HepG2 (cell line): ENCODE results near the gene SPTBN4. TPM values are rescaled to one million over a fixed set of nuclear protein-coding genes. Genes with fewer than 3 reads are reported as not detected.

Experiments
- CREB1 ChIP-seq, 2 experiments: fragments of 450-650 bp in 1 of 2; IDR thresholded peaks; 2 replicates each; pipeline ENCODE4 v1.6.1; 2016 to 2017; ENCODE audit warnings: control low read depth in 1 of 2, mild to moderate bottlenecking in 1 of 2, missing compliant biosample characterization in 1 of 2, missing genetic modification characterization in 1 of 2
- ETV6 ChIP-seq: sonication (generic); formaldehyde crosslinking; conservative IDR thresholded peaks from 2 replicates; pipeline ENCODE4 v1.4.0; 2020; ENCODE audit warnings: missing genetic modification reagents
- GPN1 ChIP-seq: sonication (generic); formaldehyde crosslinking; IDR thresholded peaks from 2 replicates; pipeline ENCODE4 v1.5.1; 2020; ENCODE audit warnings: missing genetic modification reagents, borderline replicate concordance
- HOXA3 ChIP-seq: sonication (generic); formaldehyde crosslinking; IDR thresholded peaks from 2 replicates; pipeline ENCODE4 v1.5.0; 2020; ENCODE audit warnings: missing genetic modification reagents
- MEIS2 ChIP-seq: sonication (generic); formaldehyde crosslinking; IDR thresholded peaks from 2 replicates; pipeline ENCODE4 v1.9.0; 2021; ENCODE audit warnings: mild to moderate bottlenecking, missing genetic modification reagents
- POLR2A ChIP-seq, 2 experiments: IDR thresholded peaks; 2 replicates each; pipeline ENCODE4 v1.6.1; 2011; ENCODE audit warnings: low read depth in 2 of 2, low read length in 2 of 2, mild to moderate bottlenecking in 1 of 2, moderate library complexity in 1 of 2; ENCODE audit not compliant: insufficient read depth in 1 of 2
- POLR2AphosphoS5 ChIP-seq: IDR thresholded peaks from 2 replicates; pipeline ENCODE4 v1.6.1; 2012; ENCODE audit warnings: low read depth, low read length
- POLR2G ChIP-seq: fragments of 200-400 bp; formaldehyde crosslinking; IDR thresholded peaks from 2 replicates; pipeline ENCODE4 v1.6.1; 2018; ENCODE audit warnings: mild to moderate bottlenecking, low read depth, low read length, moderate library complexity
- PRMT3 ChIP-seq: sonication (generic); formaldehyde crosslinking; IDR thresholded peaks from 2 replicates; pipeline ENCODE4 v1.8.1; 2022; ENCODE audit warnings: low read depth, mild to moderate bottlenecking, moderate library complexity, missing genetic modification reagents, borderline replicate concordance
- SMAD3 ChIP-seq: sonication (generic); formaldehyde crosslinking; IDR thresholded peaks from 2 replicates; pipeline ENCODE4 v1.4.0; 2020; ENCODE audit warnings: missing genetic modification reagents
- ZBTB7A ChIP-seq: sonication (generic); formaldehyde crosslinking; IDR thresholded peaks from 2 replicates; pipeline ENCODE4 v1.8.0; 2022; ENCODE audit warnings: mild to moderate bottlenecking, missing genetic modification reagents
- ZFYVE20 ChIP-seq: sonication (generic); formaldehyde crosslinking; IDR thresholded peaks from 2 replicates; pipeline ENCODE4 v1.8.0; 2023; ENCODE audit warnings: low read depth, mild to moderate bottlenecking, moderate library complexity, missing genetic modification reagents, borderline replicate concordance
- ZNF230 ChIP-seq: sonication (generic); formaldehyde crosslinking; IDR thresholded peaks from 2 replicates; pipeline ENCODE4 v1.4.0; 2020; ENCODE audit warnings: mild to moderate bottlenecking, missing genetic modification reagents
- ZNF549 ChIP-seq: sonication (generic); formaldehyde crosslinking; IDR thresholded peaks from 2 replicates; pipeline ENCODE4 v1.5.0; 2020; ENCODE audit warnings: missing genetic modification reagents
- ZNF629 ChIP-seq: sonication (generic); formaldehyde crosslinking; conservative IDR thresholded peaks from 2 replicates; pipeline ENCODE4 v1.5.0; 2020; ENCODE audit warnings: missing genetic modification reagents
- polyA plus RNA-seq, 8 experiments: library from polyadenylated mRNA; depleted of rRNA in 3 of 8; stranded (reverse) in 7 of 8; unstranded in 1 of 8; fragments of >200 nt; fragmentation: Illumina TruSeq in 4 of 8; extraction: Trizol in 4 of 8; gene quantifications; 2 replicates each; pipeline versions ENCODE4 v1.2.1 to v1.2.3, GENCODE V29; 2011 to 2016; ENCODE audit warnings: low read depth in 4 of 8, missing spikeins in 1 of 8, mixed read lengths in 1 of 8; ENCODE audit not compliant: insufficient read depth in 1 of 8
- total RNA-seq, 5 experiments: library from RNA; depleted of rRNA; stranded (reverse); fragments of >200 nt; fragmentation: Illumina TruSeq; extraction: Trizol; gene quantifications; 2 replicates each; pipeline ENCODE4 v1.2.3, GENCODE V29; 2016; ENCODE audit warnings: low read depth in 1 of 5
- TF ChIP-seq, protein P1 (sequence below): sonication (generic); formaldehyde crosslinking; IDR thresholded peaks from 2 replicates; pipeline ENCODE4 v1.5.0; 2020; ENCODE audit warnings: mild to moderate bottlenecking, missing genetic modification reagents, borderline replicate concordance
- TF ChIP-seq, protein P2 (sequence below): sonication (generic); formaldehyde crosslinking; IDR thresholded peaks from 2 replicates; pipeline ENCODE4 v1.4.0; 2020; ENCODE audit warnings: missing genetic modification reagents
- TF ChIP-seq, protein P3 (sequence below): sonication (generic); formaldehyde crosslinking; IDR thresholded peaks from 2 replicates; pipeline ENCODE4 v1.4.0; 2020; ENCODE audit warnings: mild to moderate bottlenecking, low read depth, missing genetic modification reagents
- TF ChIP-seq, protein P4 (sequence below): IDR thresholded peaks from 2 replicates; pipeline ENCODE4 v1.6.1; 2016; ENCODE audit warnings: missing genetic modification reagents, missing compliant biosample characterization
- TF ChIP-seq, protein P5 (sequence below): sonication (generic); formaldehyde crosslinking; IDR thresholded peaks from 2 replicates; pipeline ENCODE4 v1.9.0; 2021; ENCODE audit warnings: missing genetic modification reagents, mild to moderate bottlenecking, borderline replicate concordance

The SPTBN4 gene
- total and polyA plus RNA-seq, 2 of the 13 experiments (the other 11 are each of a cell fraction or from before 2014, with no cell fraction given) = 0.11 TPM

DNA sequence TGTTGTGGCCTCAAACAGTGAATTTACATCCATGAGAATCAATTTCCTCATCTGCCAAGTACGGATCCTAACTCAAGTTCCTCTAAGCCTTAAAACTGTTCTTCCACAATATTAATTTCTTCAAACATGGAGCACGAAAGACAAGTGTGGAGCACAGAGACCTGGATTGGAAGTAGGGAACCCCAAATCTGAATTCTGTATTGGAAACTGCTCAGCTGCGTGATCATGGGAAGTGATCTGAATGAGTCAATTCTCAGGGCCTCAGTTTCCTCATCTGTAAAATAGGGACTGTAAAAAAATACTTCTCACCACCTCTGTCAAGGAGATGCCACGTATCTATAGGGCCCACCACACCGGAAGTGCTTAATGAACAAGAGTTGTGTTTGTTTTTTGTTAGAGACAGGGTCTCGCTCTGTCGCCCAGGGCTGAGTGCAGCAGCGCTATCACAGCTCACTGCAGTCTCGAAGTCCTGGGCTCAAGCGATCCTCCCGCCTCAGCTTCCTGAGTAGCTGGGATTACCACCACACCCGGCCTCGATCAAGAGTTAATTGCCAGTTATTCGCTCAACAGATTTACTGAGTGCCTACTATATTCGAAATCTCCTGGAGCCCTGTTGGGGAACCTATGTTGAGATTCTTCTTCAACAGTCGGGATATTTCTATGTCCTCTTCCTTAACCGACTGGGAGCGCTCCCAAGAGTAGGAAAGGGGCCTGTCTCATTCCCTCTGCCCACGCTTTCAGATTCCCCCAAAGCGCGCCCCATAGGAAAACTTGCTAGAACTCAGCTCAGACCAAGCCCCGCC, 24.3 kb upstream of the SPTBN4 start (continued):
- TF ChIP-seq, protein P1, sequence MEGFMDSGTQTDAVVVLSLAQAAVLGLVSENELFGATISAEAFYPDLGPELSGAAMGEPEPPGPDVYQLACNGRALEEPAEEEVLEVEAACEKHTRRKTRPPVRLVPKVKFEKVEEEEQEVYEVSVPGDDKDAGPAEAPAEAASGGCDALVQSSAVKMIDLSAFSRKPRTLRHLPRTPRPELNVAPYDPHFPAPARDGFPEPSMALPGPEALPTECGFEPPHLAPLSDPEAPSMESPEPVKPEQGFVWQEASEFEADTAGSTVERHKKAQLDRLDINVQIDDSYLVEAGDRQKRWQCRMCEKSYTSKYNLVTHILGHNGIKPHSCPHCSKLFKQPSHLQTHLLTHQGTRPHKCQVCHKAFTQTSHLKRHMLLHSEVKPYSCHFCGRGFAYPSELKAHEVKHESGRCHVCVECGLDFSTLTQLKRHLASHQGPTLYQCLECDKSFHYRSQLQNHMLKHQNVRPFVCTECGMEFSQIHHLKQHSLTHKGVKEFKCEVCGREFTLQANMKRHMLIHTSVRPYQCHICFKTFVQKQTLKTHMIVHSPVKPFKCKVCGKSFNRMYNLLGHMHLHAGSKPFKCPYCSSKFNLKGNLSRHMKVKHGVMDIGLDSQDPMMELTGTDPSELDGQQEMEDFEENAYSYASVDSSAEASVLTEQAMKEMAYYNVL = peak; percentile 29; the same call in 1 of the 2 replicates
- TF ChIP-seq POLR2G (peak; percentile 59), GPN1 (CRISPR knock-in tag) (no peak), HOXA3 (CRISPR knock-in tag) (no peak), ZNF629 (0 out of 2 replicates have a peak, but pooled peaks have one; percentile 26), ZFYVE20 (CRISPR knock-in tag) (no peak), POLR2AphosphoS5 (peak; percentile 44), SMAD3 (no peak), CREB1 (IDR thresholded peaks at IDR 0.05) (no peak), CREB1 (CRISPR knock-in tag; IDR thresholded peaks at IDR 0.05) (no peak), ZNF549 (no peak), POLR2A (IDR thresholded peaks at IDR 0.05; ENCODE audit: insufficient read depth in 1 of 2, low read depth in 2 of 2, low read length in 2 of 2) (peak; percentile 20 to 23; a peak in 2 of 4 replicates), ETV6 (CRISPR knock-in tag) (no peak), PRMT3 (no peak), ZNF230 (0 out of 2 replicates have a peak, but pooled peaks have one; percentile 7), MEIS2 (CRISPR knock-in tag) (no peak), ZBTB7A (CRISPR knock-in tag) (no peak)
- TF ChIP-seq, protein P2, sequence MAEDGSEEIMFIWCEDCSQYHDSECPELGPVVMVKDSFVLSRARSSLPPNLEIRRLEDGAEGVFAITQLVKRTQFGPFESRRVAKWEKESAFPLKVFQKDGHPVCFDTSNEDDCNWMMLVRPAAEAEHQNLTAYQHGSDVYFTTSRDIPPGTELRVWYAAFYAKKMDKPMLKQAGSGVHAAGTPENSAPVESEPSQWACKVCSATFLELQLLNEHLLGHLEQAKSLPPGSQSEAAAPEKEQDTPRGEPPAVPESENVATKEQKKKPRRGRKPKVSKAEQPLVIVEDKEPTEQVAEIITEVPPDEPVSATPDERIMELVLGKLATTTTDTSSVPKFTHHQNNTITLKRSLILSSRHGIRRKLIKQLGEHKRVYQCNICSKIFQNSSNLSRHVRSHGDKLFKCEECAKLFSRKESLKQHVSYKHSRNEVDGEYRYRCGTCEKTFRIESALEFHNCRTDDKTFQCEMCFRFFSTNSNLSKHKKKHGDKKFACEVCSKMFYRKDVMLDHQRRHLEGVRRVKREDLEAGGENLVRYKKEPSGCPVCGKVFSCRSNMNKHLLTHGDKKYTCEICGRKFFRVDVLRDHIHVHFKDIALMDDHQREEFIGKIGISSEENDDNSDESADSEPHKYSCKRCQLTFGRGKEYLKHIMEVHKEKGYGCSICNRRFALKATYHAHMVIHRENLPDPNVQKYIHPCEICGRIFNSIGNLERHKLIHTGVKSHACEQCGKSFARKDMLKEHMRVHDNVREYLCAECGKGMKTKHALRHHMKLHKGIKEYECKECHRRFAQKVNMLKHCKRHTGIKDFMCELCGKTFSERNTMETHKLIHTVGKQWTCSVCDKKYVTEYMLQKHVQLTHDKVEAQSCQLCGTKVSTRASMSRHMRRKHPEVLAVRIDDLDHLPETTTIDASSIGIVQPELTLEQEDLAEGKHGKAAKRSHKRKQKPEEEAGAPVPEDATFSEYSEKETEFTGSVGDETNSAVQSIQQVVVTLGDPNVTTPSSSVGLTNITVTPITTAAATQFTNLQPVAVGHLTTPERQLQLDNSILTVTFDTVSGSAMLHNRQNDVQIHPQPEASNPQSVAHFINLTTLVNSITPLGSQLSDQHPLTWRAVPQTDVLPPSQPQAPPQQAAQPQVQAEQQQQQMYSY (CRISPR knock-in tag) = no peak
- TF ChIP-seq, protein P3, sequence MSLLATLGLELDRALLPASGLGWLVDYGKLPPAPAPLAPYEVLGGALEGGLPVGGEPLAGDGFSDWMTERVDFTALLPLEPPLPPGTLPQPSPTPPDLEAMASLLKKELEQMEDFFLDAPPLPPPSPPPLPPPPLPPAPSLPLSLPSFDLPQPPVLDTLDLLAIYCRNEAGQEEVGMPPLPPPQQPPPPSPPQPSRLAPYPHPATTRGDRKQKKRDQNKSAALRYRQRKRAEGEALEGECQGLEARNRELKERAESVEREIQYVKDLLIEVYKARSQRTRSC (CRISPR knock-in tag) = no peak
- TF ChIP-seq, protein P4, sequence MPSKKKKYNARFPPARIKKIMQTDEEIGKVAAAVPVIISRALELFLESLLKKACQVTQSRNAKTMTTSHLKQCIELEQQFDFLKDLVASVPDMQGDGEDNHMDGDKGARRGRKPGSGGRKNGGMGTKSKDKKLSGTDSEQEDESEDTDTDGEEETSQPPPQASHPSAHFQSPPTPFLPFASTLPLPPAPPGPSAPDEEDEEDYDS (CRISPR knock-in tag) = no peak
- TF ChIP-seq, protein P5, sequence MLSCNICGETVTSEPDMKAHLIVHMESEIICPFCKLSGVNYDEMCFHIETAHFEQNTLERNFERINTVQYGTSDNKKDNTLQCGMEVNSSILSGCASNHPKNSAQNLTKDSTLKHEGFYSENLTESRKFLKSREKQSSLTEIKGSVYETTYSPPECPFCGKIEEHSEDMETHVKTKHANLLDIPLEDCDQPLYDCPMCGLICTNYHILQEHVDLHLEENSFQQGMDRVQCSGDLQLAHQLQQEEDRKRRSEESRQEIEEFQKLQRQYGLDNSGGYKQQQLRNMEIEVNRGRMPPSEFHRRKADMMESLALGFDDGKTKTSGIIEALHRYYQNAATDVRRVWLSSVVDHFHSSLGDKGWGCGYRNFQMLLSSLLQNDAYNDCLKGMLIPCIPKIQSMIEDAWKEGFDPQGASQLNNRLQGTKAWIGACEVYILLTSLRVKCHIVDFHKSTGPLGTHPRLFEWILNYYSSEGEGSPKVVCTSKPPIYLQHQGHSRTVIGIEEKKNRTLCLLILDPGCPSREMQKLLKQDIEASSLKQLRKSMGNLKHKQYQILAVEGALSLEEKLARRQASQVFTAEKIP = no peak
